Nephron progenitor cell (in vitro differentiated cells): Measurements from ENCODE around the gene NAA40.

Experiments used
- DNase-seq: peaks from one replicate; pipeline ENCODE4 v3.0.0; 2021
- H3K27ac Mint-ChIP-seq: 2 replicates; pipeline ENCODE4 v1.8.0; 2021; ENCODE audit warnings: mild to moderate bottlenecking, moderate library complexity, mixed read lengths
- H3K27me3 Mint-ChIP-seq: 2 replicates; pipeline ENCODE4 v1.8.0; 2021; ENCODE audit warnings: mild to moderate bottlenecking, low read depth, mixed read lengths; ENCODE audit not compliant: poor library complexity
- H3K36me3 Mint-ChIP-seq: 2 replicates; pipeline ENCODE4 v1.8.0; 2021; ENCODE audit warnings: low read depth, mixed read lengths
- H3K4me1 Mint-ChIP-seq: 2 replicates; pipeline ENCODE4 v1.8.0; 2021; ENCODE audit warnings: mixed read lengths
- H3K4me3 Mint-ChIP-seq: 2 replicates; pipeline ENCODE4 v1.8.0; 2021; ENCODE audit warnings: mild to moderate bottlenecking, moderate library complexity, mixed read lengths
- H3K9me3 Mint-ChIP-seq: 2 replicates; pipeline ENCODE4 v1.8.0; 2021; ENCODE audit warnings: mild to moderate bottlenecking, moderate library complexity, mixed read lengths
- CTCF ChIP-seq: fragments of 200-600 bp; sonication (generic); IDR thresholded peaks from 2 replicates; pipeline ENCODE4 v1.5.0; 2021; ENCODE audit warnings: antibody characterized with exemption

The NAA40 gene

GRCh38 chr11:63998558-63999348 lies 60.0 kb downstream of the NAA40 start:
- peaks cover 27% of the 10 kb centered on the region for H3K36me3 Mint-ChIP-seq
- no peak overlapping the region for H3K27ac Mint-ChIP-seq
- DNase-seq: peak; percentile 52
- H3K4me3 Mint-ChIP-seq: peak overlapping the region; percentile 28
- H3K9me3 Mint-ChIP-seq: no peaks in the 10 kb centered on the region
- peaks cover 33% of the 10 kb centered on the region for H3K27me3 Mint-ChIP-seq
- no peak for TF ChIP-seq CTCF
- H3K4me1 Mint-ChIP-seq: peaks cover 28% of the 10 kb centered on the region

GRCh38 chr11:63999349-64000025 lies 60.7 kb downstream of the NAA40 start:
- Mint-ChIP-seq H3K27me3 (peaks cover 34% of the 10 kb centered on the region), H3K36me3 (peaks cover 21% of the 10 kb centered on the region), H3K9me3 (no peaks in the 10 kb centered on the region), H3K4me1 (peaks cover 31% of the 10 kb centered on the region), H3K27ac (no peak overlapping the region), H3K4me3 (no peak overlapping the region)
- peak; percentile 79 for DNase-seq
- TF ChIP-seq CTCF: no peak

- peak; percentile 66 for TF ChIP-seq CTCF
- Mint-ChIP-seq H3K27me3 (peaks cover 38% of the 10 kb centered on the region), H3K36me3 (peaks cover 14% of the 10 kb centered on the region), H3K27ac (no peak overlapping the region), H3K4me1 (peaks cover 31% of the 10 kb centered on the region), H3K4me3 (no peak overlapping the region), H3K9me3 (no peaks in the 10 kb centered on the region)
- DNase-seq: peak; percentile 79
Observed at GRCh38 chr11:64000026-64000739, 61.4 kb downstream of the NAA40 start.

GRCh38 chr11:64000740-64001483 lies 62.1 kb downstream of the NAA40 start:
- Mint-ChIP-seq H3K27me3 (peaks cover 45% of the 10 kb centered on the region), H3K9me3 (no peaks in the 10 kb centered on the region), H3K4me1 (peaks cover 31% of the 10 kb centered on the region), H3K36me3 (peaks cover 14% of the 10 kb centered on the region), H3K27ac (no peak overlapping the region), H3K4me3 (no peak overlapping the region)
- no peak for DNase-seq
- TF ChIP-seq CTCF: no peak

GRCh38 chr11:64001484-64002420 lies 63.0 kb downstream of the NAA40 start:
- no peak overlapping the region for H3K4me3 Mint-ChIP-seq
- H3K4me1 Mint-ChIP-seq: peaks cover 34% of the 10 kb centered on the region
- no peak for TF ChIP-seq CTCF
- H3K9me3 Mint-ChIP-seq: no peaks in the 10 kb centered on the region
- no peak overlapping the region for H3K27ac Mint-ChIP-seq
- no peak for DNase-seq
- peaks cover 53% of the 10 kb centered on the region for H3K27me3 Mint-ChIP-seq
- H3K36me3 Mint-ChIP-seq: peaks cover 14% of the 10 kb centered on the region
